GM21390 (cell line): Measurements from ENCODE around the gene DLL1.
"Not testable (repeated sequence)": the region's sequence is repeated elsewhere in the genome, so short reads cannot be mapped to it uniquely, and the experiment has no call there.

Experiments used
- ATAC-seq: cut with Tn5 transposase; IDR thresholded peaks from one replicate; pipeline ENCODE4 v1.9.1; 2021; ENCODE audit not compliant: unreplicated experiment

The DLL1 gene

GRCh38 chr6:170269151-170269845 is 21.6 kb downstream of the DLL1 start:
- no peak for ATAC-seq

GRCh38 chr6:170268216-170269129 is 22.4 kb downstream of the DLL1 start:
- ATAC-seq: no peak

GRCh38 chr6:170267688-170268087 is 23.2 kb downstream of the DLL1 start:
- ATAC-seq: no peak

GRCh38 chr6:170266061-170266825 is 24.6 kb downstream of the DLL1 start:
- ATAC-seq: no peak

GRCh38 chr6:170265655-170266054 is 25.2 kb downstream of the DLL1 start:
- ATAC-seq: no peak

- ATAC-seq: not testable (repeated sequence)
Observed at GRCh38 chr6:170264644-170265043, 26.2 kb downstream of the DLL1 start.

GRCh38 chr6:170264086-170264485 is 26.8 kb downstream of the DLL1 start:
- no peak for ATAC-seq

GRCh38 chr6:170263410-170263809 is 27.5 kb downstream of the DLL1 start:
- ATAC-seq: no peak

GRCh38 chr6:170262489-170263088 is 28.3 kb downstream of the DLL1 start:
- ATAC-seq: no peak

GRCh38 chr6:170261643-170262488 is 29.0 kb downstream of the DLL1 start:
- ATAC-seq: no peak

GRCh38 chr6:170260686-170261085 is 30.2 kb downstream of the DLL1 start:
- ATAC-seq: no peak

- ATAC-seq: no peak
Observed at GRCh38 chr6:170259278-170259677, 31.6 kb downstream of the DLL1 start.

GRCh38 chr6:170258407-170258806 is 32.5 kb downstream of the DLL1 start:
- ATAC-seq: no peak

- ATAC-seq: no peak
Observed at GRCh38 chr6:170257376-170257775, 33.5 kb downstream of the DLL1 start.

GRCh38 chr6:170256641-170257040 is 34.2 kb downstream of the DLL1 start:
- no peak for ATAC-seq

GRCh38 chr6:170255426-170256125 is 35.3 kb downstream of the DLL1 start:
- no peak for ATAC-seq

GRCh38 chr6:170254315-170255213 is 36.3 kb downstream of the DLL1 start:
- ATAC-seq: no peak

- no peak for ATAC-seq
Observed at GRCh38 chr6:170253910-170254269, 37.0 kb downstream of the DLL1 start.
